ENCODE measurements around the gene NBPF1. TPM values are rescaled to one million over a fixed set of nuclear protein-coding genes. Genes with fewer than 3 reads are reported as not detected.
A peak's percentile ranks its signal among the peaks of the same experiment; 100 is the strongest.
"Not testable (repeated sequence)": the region's sequence is repeated elsewhere in the genome, so short reads cannot be mapped to it uniquely, and the experiment has no call there.

NBPF1 gene
- total and polyA plus RNA-seq, 9 of the 15 experiments (the other 6 are each of a cell fraction or from before 2014, with no cell fraction given), result 5.2 to 42.6 (median 24.1) TPM

DNA sequence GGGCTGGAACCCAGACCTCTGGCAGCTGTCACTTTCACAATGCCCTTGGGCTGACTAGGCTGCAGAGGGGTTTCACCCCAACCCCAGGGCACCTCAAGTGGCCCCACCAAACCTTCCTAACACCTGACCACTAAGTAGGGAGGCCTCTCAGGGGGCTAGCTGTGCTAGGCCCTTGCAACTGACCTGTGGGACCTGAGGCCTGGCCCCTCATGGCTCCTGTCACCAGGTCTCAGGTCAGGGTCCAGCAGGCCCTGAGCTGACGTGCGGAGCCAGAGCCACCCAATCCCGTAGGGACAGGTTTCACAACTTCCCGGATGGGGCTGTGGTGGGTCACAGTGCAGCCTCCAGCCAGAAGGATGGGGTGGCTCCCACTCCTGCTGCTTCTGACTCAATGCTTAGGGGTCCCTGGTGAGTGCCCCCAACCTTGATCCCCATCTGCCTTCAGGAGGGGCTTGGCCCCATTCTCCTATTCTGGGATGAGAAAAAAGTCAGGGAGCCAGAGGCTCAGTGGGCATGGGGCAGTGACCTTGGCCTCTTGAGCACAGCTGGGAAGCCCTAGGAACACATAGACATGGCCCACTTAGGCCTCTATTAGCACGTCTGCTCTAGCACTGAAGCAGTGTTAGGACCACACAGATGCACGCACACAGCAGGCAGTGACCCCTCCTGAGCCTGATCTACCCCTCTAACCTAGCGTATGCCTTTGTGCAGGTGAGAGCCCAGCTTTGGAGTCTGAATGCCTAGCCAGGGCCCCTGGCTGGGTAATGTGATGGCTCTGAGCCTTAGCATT lies 32.1 kb upstream of the NBPF1 start (continued):
- TF ChIP-seq ARID3B (CRISPR knock-in tag; IDR thresholded peaks at IDR 0.05; ENCODE audit: borderline replicate concordance) (peak; percentile 91), SRF (CRISPR knock-in tag; IDR thresholded peaks at IDR 0.05) (peak in 1 of 2 experiments; percentile 64; a peak in 3 of 4 replicates), FOXP1 (CRISPR knock-in tag; IDR thresholded peaks at IDR 0.05) (0 out of 2 replicates have a peak, but pooled peaks have one; percentile 20), SMARCE1 (IDR thresholded peaks at IDR 0.05) (0 out of 2 replicates have a peak, but pooled peaks have one; percentile 9), CAMTA2 (CRISPR knock-in tag; conservative IDR thresholded peaks at IDR 0.05) (0 out of 2 replicates have a peak, but pooled peaks have one; percentile 39), POLR2B (IDR thresholded peaks at IDR 0.05; ENCODE audit: low read depth, partially characterized antibody) (peak; percentile 25), ZNF175 (CRISPR knock-in tag; IDR thresholded peaks at IDR 0.05; ENCODE audit: low read depth) (peak; percentile 47; the same call in 1 of the 2 replicates), ZNF780A (CRISPR knock-in tag; IDR thresholded peaks at IDR 0.05) (0 out of 2 replicates have a peak, but pooled peaks have one; percentile 32), ZNF165 (CRISPR knock-in tag; IDR thresholded peaks at IDR 0.05; ENCODE audit: borderline replicate concordance) (0 out of 2 replicates have a peak, but pooled peaks have one; percentile 22), ERF (CRISPR knock-in tag; IDR thresholded peaks at IDR 0.05) (peak; percentile 95), TRIM28 (IDR thresholded peaks at IDR 0.05) (0 out of 2 replicates have a peak, but pooled peaks have one; percentile 60), ZBTB7A (IDR thresholded peaks at IDR 0.05; ENCODE audit: borderline replicate concordance, control insufficient read depth, low read depth, low read length) (peak; percentile 78; the same call in 1 of the 2 replicates), NR2C1 (tag; IDR thresholded peaks at IDR 0.05) (peak; percentile 65), CHD2 (IDR thresholded peaks at IDR 0.05; ENCODE audit: low read depth, low read length) (peak; percentile 32; the same call in 1 of the 2 replicates), ZSCAN32 (CRISPR knock-in tag; IDR thresholded peaks at IDR 0.05) (peak; percentile 61; the same call in 1 of the 2 replicates), HOXB6 (CRISPR knock-in tag; IDR thresholded peaks at IDR 0.05; ENCODE audit: borderline replicate concordance) (peak; percentile 68; the same call in 1 of the 2 replicates), TAF7 (tag; IDR thresholded peaks at IDR 0.05) (peak; percentile 55; the same call in 1 of the 2 replicates)
- TF ChIP-seq NR2C1 (IDR thresholded peaks at IDR 0.05), result not testable (repeated sequence)
- TF ChIP-seq, protein P1, sequence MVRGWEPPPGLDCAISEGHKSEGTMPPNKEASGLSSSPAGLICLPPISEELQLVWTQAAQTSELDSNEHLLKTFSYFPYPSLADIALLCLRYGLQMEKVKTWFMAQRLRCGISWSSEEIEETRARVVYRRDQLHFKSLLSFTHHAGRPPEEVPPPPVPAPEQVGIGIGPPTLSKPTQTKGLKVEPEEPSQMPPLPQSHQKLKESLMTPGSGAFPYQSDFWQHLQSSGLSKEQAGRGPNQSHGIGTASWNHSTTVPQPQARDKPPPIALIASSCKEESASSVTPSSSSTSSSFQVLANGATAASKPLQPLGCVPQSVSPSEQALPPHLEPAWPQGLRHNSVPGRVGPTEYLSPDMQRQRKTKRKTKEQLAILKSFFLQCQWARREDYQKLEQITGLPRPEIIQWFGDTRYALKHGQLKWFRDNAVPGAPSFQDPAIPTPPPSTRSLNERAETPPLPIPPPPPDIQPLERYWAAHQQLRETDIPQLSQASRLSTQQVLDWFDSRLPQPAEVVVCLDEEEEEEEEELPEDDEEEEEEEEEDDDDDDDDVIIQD (CRISPR knock-in tag; IDR thresholded peaks at IDR 0.05), result peak; percentile 89; the same call in 1 of the 2 replicates
- TF ChIP-seq, protein P2, sequence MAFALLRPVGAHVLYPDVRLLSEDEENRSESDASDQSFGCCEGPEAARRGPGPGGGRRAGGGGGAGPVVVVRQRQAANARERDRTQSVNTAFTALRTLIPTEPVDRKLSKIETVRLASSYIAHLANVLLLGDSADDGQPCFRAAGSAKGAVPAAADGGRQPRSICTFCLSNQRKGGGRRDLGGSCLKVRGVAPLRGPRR (CRISPR knock-in tag; IDR thresholded peaks at IDR 0.05), result peak; percentile 90
- TF ChIP-seq, protein P3, sequence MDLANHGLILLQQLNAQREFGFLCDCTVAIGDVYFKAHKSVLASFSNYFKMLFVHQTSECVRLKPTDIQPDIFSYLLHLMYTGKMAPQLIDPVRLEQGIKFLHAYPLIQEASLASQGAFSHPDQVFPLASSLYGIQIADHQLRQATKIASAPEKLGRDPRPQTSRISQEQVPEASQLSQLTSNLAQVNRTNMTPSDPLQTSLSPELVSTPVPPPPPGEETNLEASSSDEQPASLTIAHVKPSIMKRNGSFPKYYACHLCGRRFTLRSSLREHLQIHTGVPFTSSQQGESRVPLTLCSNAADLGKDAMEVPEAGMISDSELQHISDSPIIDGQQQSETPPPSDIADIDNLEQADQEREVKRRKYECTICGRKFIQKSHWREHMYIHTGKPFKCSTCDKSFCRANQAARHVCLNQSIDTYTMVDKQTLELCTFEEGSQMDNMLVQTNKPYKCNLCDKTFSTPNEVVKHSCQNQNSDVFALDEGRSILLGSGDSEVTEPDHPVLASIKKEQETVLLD (IDR thresholded peaks at IDR 0.05), result peak; percentile 18; the same call in 1 of the 2 replicates
- TF ChIP-seq, protein P4, sequence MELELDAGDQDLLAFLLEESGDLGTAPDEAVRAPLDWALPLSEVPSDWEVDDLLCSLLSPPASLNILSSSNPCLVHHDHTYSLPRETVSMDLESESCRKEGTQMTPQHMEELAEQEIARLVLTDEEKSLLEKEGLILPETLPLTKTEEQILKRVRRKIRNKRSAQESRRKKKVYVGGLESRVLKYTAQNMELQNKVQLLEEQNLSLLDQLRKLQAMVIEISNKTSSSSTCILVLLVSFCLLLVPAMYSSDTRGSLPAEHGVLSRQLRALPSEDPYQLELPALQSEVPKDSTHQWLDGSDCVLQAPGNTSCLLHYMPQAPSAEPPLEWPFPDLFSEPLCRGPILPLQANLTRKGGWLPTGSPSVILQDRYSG (tag; conservative IDR thresholded peaks at IDR 0.05; ENCODE audit: low read depth), result peak; percentile 94
